HepG2 (cell line): ENCODE data around the gene TTC16.

Source experiments
- CTCF ChIP-seq: sonication (generic); formaldehyde crosslinking; IDR thresholded peaks from 2 replicates; pipeline ENCODE4 v1.5.0; 2020; ENCODE audit warnings: mild to moderate bottlenecking, missing genetic modification reagents, moderate library complexity
- EP300 ChIP-seq, 3 experiments: sonication (generic) in 1 of 3; formaldehyde crosslinking in 1 of 3; IDR thresholded peaks; 2 replicates each; pipeline versions ENCODE4 v1.5.1 to v1.6.1; 2011 to 2020; ENCODE audit warnings: low read depth in 2 of 3, low read length in 2 of 3, borderline replicate concordance in 1 of 3, improper control_type of control experiment in 1 of 3, mild to moderate bottlenecking in 1 of 3, missing genetic modification reagents in 1 of 3, moderate library complexity in 1 of 3
- FOXP1 ChIP-seq, 2 experiments: fragments of 450-650 bp in 1 of 2; IDR thresholded peaks; 2 replicates each; pipeline ENCODE4 v1.6.1; 2017 to 2018; ENCODE audit warnings: antibody characterized with exemption in 1 of 2
- GLI4 ChIP-seq: sonication (generic); formaldehyde crosslinking; IDR thresholded peaks from 2 replicates; pipeline ENCODE4 v1.5.1; 2020; ENCODE audit warnings: missing genetic modification reagents, mild to moderate bottlenecking, moderate library complexity, borderline replicate concordance
- KAT2B ChIP-seq: fragments of 150-350 bp; IDR thresholded peaks from 2 replicates; pipeline ENCODE4 v1.6.1; 2014; ENCODE audit warnings: low read depth, low read length, borderline replicate concordance
- MXI1 ChIP-seq: IDR thresholded peaks from 3 replicates; pipeline ENCODE4 v1.6.1; 2012; ENCODE audit warnings: low read depth, low read length, inconsistent platforms, borderline replicate concordance
- NR0B2 ChIP-seq: sonication (generic); formaldehyde crosslinking; IDR thresholded peaks from 2 replicates; pipeline ENCODE4 v1.4.0; 2020; ENCODE audit warnings: mild to moderate bottlenecking, missing genetic modification reagents
- NR3C1 ChIP-seq: sonication (generic); formaldehyde crosslinking; IDR thresholded peaks from 2 replicates; pipeline ENCODE4 v1.4.0; 2020; ENCODE audit warnings: missing genetic modification reagents
- PAX8 ChIP-seq: sonication (generic); formaldehyde crosslinking; IDR thresholded peaks from 2 replicates; pipeline ENCODE4 v1.8.0; 2022; ENCODE audit warnings: mild to moderate bottlenecking, missing genetic modification reagents, borderline replicate concordance
- TFDP1 ChIP-seq: IDR thresholded peaks from 2 replicates; pipeline ENCODE4 v1.6.1; 2016; ENCODE audit warnings: missing compliant biosample characterization, missing genetic modification reagents, borderline replicate concordance
- ZNF747 ChIP-seq: sonication (generic); formaldehyde crosslinking; IDR thresholded peaks from 2 replicates; pipeline ENCODE4 v1.8.1; 2023; ENCODE audit warnings: missing genetic modification reagents, mild to moderate bottlenecking, borderline replicate concordance

- TF ChIP-seq EP300 (IDR thresholded peaks at IDR 0.05; ENCODE audit: low read depth in 2 of 2, low read length in 2 of 2): no peak
- TF ChIP-seq EP300 (CRISPR knock-in tag; IDR thresholded peaks at IDR 0.05; ENCODE audit: borderline replicate concordance): no peak
- TF ChIP-seq ZNF747 (CRISPR knock-in tag): no peak
- TF ChIP-seq CTCF (CRISPR knock-in tag): no peak
- TF ChIP-seq FOXP1 (IDR thresholded peaks at IDR 0.05): no peak
- TF ChIP-seq FOXP1 (CRISPR knock-in tag; IDR thresholded peaks at IDR 0.05): no peak
- TF ChIP-seq NR3C1 (CRISPR knock-in tag): no peak
- TF ChIP-seq PAX8: no peak
- TF ChIP-seq MXI1: no peak
- no peak for TF ChIP-seq KAT2B
- no peak for TF ChIP-seq NR0B2 (CRISPR knock-in tag)
- no peak for TF ChIP-seq GLI4 (CRISPR knock-in tag)
- TF ChIP-seq TFDP1 (CRISPR knock-in tag): no peak
Measured at GRCh38 chr9:127722055-127722745, 6.3 kb downstream of the TTC16 start.
